Mammary epithelial cell (primary cell): ENCODE results near the gene SQSTM1.

Source experiments
- EZH2 ChIP-seq: IDR thresholded peaks from 2 replicates; pipeline ENCODE4 v1.6.1; 2012; ENCODE audit warnings: low read length, inconsistent platforms, borderline replicate concordance
- TF ChIP-seq, protein P1 (sequence below), 2 donors: IDR thresholded peaks in 1 of 2; conservative IDR thresholded peaks in 1 of 2; 2 replicates each; pipeline ENCODE4 v1.5.1; 2011 to 2012; ENCODE audit warnings: inconsistent platforms in 2 of 2, low read length in 2 of 2, mild to moderate bottlenecking in 2 of 2, control low read depth in 1 of 2, low read depth in 1 of 2; ENCODE audit not compliant: insufficient read depth in 1 of 2; ENCODE audit errors: extremely low read depth in 1 of 2

DNA sequence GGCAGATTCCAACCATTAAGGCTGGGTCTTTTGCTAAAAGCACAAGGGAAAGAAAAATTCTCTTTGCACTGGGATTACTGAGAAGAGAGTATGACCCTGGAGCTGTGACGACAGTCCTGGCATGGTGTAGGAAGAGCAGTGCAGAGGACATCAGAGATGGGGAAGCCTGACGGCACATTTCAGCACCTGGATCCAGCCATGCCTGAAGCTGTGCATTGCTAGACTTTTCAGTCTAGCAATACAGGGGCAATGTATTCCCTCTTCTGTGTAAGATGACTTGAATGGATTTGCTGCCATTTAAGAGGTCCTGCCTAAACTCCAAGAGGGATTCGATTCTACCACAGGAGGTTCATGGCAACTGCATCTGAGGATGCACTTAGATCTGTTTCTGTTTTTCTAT, 50.2 kb downstream of the SQSTM1 start:
- TF ChIP-seq, protein P1, sequence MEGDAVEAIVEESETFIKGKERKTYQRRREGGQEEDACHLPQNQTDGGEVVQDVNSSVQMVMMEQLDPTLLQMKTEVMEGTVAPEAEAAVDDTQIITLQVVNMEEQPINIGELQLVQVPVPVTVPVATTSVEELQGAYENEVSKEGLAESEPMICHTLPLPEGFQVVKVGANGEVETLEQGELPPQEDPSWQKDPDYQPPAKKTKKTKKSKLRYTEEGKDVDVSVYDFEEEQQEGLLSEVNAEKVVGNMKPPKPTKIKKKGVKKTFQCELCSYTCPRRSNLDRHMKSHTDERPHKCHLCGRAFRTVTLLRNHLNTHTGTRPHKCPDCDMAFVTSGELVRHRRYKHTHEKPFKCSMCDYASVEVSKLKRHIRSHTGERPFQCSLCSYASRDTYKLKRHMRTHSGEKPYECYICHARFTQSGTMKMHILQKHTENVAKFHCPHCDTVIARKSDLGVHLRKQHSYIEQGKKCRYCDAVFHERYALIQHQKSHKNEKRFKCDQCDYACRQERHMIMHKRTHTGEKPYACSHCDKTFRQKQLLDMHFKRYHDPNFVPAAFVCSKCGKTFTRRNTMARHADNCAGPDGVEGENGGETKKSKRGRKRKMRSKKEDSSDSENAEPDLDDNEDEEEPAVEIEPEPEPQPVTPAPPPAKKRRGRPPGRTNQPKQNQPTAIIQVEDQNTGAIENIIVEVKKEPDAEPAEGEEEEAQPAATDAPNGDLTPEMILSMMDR (conservative IDR thresholded peaks at IDR 0.05 in 1 of 2, IDR thresholded peaks at IDR 0.05 in 1 of 2; ENCODE audit: extremely low read depth in 1 of 2, insufficient read depth in 1 of 2, low read depth in 1 of 2, low read length in 2 of 2) = no peak
- TF ChIP-seq EZH2 = no peak
